Spleen (tissue), 11 donors: ENCODE results near the gene PITPNC1. TPM values are rescaled to one million over a fixed set of nuclear protein-coding genes. Genes with fewer than 3 reads are reported as not detected.
A peak's percentile ranks its signal among the peaks of the same experiment; 100 is the strongest.

Experiments used
- DNase-seq: peaks from one replicate; pipeline ENCODE4 v3.0.0-alpha.2; 2020
- H3K27ac ChIP-seq, 8 donors: fragments of 200-600 bp; sonication (generic) in 7 of 8; 1 replicate in 4 of 8; 2 replicates in 4 of 8; pipeline versions ENCODE4 v1.5.0 to v1.8.0; 2016 to 2021; ENCODE audit warnings: inconsistent platforms in 4 of 8, mild to moderate bottlenecking in 4 of 8, moderate library complexity in 1 of 8
- H3K27me3 ChIP-seq, 7 donors: fragments of 200-600 bp; sonication (generic) in 6 of 7; replicated peaks in 1 of 7; 1 replicate in 4 of 7; 2 replicates in 3 of 7; pipeline versions ENCODE4 v1.5.0 to v1.8.0; 2016 to 2021; ENCODE audit warnings: inconsistent platforms in 3 of 7, mild to moderate bottlenecking in 1 of 7
- H3K36me3 ChIP-seq, 6 donors: fragments of 200-600 bp; sonication (generic) in 5 of 6; 1 replicate in 4 of 6; 2 replicates in 2 of 6; pipeline versions ENCODE4 v1.5.0 to v1.8.0; 2016 to 2021; ENCODE audit warnings: inconsistent platforms in 2 of 6
- H3K4me1 ChIP-seq, 6 donors: fragments of 200-600 bp; sonication (generic) in 5 of 6; 1 replicate in 3 of 6; 2 replicates in 3 of 6; pipeline versions ENCODE4 v1.5.0 to v1.8.0; 2016 to 2021; ENCODE audit warnings: inconsistent platforms in 3 of 6
- H3K4me3 ChIP-seq, 8 donors: fragments of 200-600 bp; sonication (generic) in 7 of 8; 1 replicate in 4 of 8; 2 replicates in 4 of 8; pipeline versions ENCODE4 v1.5.0 to v1.8.0; 2016 to 2021; ENCODE audit warnings: inconsistent platforms in 4 of 8, mild to moderate bottlenecking in 4 of 8, moderate library complexity in 2 of 8
- H3K9me3 ChIP-seq, 8 donors: fragments of 200-600 bp; sonication (generic) in 7 of 8; 1 replicate in 4 of 8; 2 replicates in 4 of 8; pipeline versions ENCODE4 v1.5.0 to v1.8.0; 2016 to 2021; ENCODE audit warnings: inconsistent platforms in 4 of 8
- POLR2A ChIP-seq, 3 donors: fragments of 450-650 bp; IDR thresholded peaks; one replicate each; pipeline ENCODE4 v1.5.1; 2017; ENCODE audit warnings: antibody characterized with exemption in 3 of 3, mild to moderate bottlenecking in 1 of 3
- POLR2AphosphoS5 ChIP-seq, 3 donors: sonication (generic); formaldehyde crosslinking; IDR thresholded peaks; one replicate each; pipeline ENCODE4 v1.5.1; 2017; ENCODE audit warnings: antibody characterized with exemption in 3 of 3
- WGBS, 5 donors: extraction: QIAGEN DNeasy Blood & Tissue Kit in 3 of 5; methylation state at CpG; one replicate each; pipeline versions ENCODE4 v1.1.5 to v1.1.7; 2013 to 2018; 5-methylcytosine and 5-hydroxymethylcytosine counted together
- intact Hi-C: fragments of 100-400 bp; cut with DNase I; formaldehyde crosslinking; loops from one replicate; pipeline ENCODE4 v1.15.0; 2023; ENCODE audit warnings: low total_unique reads
- polyA plus RNA-seq, 3 donors: library from polyadenylated mRNA; stranded (reverse); fragments of 200-250 nt; gene quantifications; one replicate each; pipeline ENCODE4 v1.2.1, GENCODE V29; 2013
- total RNA-seq, 7 donors: library from RNA; depleted of rRNA in 3 of 7; stranded (reverse); fragments of >200 nt in 3 of 7; fragmentation: NEBNext Ultra II Directional in 4 of 7; extraction: Animal tissue kit (Norgen Biotek cat#: 25700) in 4 of 7; gene quantifications; one replicate each; pipeline versions ENCODE4 v1.1.0 to v1.2.1, GENCODE V29; 2016 to 2021
- TF ChIP-seq, protein P1 (sequence below), 11 experiments: fragments of 200-600 bp in 7 of 11; fragments of 450-650 bp in 4 of 11; sonication (generic) in 4 of 11; IDR thresholded peaks in 8 of 11; conservative IDR thresholded peaks in 3 of 11; 1 replicate in 7 of 11; 2 replicates in 4 of 11; pipeline versions ENCODE4 v1.4.0 to v1.8.0; 2016 to 2021; ENCODE audit warnings: antibody characterized with exemption in 11 of 11, inconsistent platforms in 4 of 11, mild to moderate bottlenecking in 1 of 11
- donor health status: healthy with polysubstance abuse.
- donor health status: DM: no; HTN: no; CAD: no; lungs with moderate emphysema.
- donor health status: DM: no; HTN: no; CAD: no.
- donor health status: Bipolar disorder and iron deficiency.
- donor health status: healthy.
- donor health status: DM: no; HTN: no; CAD: no.
- donor health status: DM: yes; HTN: yes; CAD: no.

Gene PITPNC1
- total and polyA plus RNA-seq, 10 donors: 5.8 to 33.8 (median 18.8) TPM

DNA sequence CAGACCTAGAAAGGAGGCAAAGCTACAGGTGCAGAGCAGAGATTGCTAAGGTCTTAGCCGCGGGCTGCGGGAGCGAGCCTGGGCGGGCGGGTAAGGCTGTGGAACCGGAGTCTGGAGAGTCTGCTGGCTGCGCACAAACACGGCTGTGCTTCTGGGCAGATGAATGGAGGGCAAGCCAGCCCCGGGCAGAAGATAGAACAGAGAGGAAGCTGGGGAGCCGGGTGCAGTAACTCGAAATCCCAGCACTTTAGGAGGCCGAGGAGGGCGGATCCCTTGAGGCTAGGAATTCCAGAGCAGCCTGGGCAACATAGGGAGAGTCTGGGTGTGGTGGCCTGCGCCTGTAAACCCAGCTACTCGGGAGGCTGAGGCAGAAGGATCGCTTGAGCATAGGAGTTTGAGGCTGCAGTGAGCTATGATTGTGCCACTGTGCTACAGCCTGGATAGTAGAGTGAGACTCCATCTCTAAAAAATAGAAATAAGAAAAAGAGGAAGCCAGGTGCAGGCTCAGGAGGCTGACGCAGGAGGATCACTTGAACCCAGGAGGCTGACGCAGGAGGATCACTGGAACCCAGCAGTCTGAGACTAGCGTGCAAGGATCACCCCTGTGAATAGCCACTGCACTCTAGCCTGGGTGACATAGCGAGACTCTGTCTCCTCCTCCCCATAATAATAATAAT, 56.3 kb downstream of the PITPNC1 start:
- Histone ChIP-seq H3K4me1 (peaks cover 0 to 75% (median 40%) of the 10 kb centered on the region in 6 donors), H3K27ac (peak overlapping the region in 7 of 8 donors; percentile 63 to 93 (median 82)), H3K36me3 (no peaks in the 10 kb centered on the region), H3K9me3 (no peaks in the 10 kb centered on the region), H3K27me3 (no peaks in the 10 kb centered on the region), H3K4me3 (no peak overlapping the region)
- 83 to 91% (median 85%) methylated on average over 21 of the region's 21 CpGs for WGBS, 5 donors
- DNase-seq: no peak
- no peak for TF ChIP-seq POLR2A (IDR thresholded peaks at IDR 0.05)
- TF ChIP-seq, protein P1, sequence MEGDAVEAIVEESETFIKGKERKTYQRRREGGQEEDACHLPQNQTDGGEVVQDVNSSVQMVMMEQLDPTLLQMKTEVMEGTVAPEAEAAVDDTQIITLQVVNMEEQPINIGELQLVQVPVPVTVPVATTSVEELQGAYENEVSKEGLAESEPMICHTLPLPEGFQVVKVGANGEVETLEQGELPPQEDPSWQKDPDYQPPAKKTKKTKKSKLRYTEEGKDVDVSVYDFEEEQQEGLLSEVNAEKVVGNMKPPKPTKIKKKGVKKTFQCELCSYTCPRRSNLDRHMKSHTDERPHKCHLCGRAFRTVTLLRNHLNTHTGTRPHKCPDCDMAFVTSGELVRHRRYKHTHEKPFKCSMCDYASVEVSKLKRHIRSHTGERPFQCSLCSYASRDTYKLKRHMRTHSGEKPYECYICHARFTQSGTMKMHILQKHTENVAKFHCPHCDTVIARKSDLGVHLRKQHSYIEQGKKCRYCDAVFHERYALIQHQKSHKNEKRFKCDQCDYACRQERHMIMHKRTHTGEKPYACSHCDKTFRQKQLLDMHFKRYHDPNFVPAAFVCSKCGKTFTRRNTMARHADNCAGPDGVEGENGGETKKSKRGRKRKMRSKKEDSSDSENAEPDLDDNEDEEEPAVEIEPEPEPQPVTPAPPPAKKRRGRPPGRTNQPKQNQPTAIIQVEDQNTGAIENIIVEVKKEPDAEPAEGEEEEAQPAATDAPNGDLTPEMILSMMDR (IDR thresholded peaks at IDR 0.05 in 8 of 11, conservative IDR thresholded peaks at IDR 0.05 in 3 of 11): no peak
- no peak for TF ChIP-seq POLR2AphosphoS5 (IDR thresholded peaks at IDR 0.05)
- intact Hi-C loops: no loop called here

DNA sequence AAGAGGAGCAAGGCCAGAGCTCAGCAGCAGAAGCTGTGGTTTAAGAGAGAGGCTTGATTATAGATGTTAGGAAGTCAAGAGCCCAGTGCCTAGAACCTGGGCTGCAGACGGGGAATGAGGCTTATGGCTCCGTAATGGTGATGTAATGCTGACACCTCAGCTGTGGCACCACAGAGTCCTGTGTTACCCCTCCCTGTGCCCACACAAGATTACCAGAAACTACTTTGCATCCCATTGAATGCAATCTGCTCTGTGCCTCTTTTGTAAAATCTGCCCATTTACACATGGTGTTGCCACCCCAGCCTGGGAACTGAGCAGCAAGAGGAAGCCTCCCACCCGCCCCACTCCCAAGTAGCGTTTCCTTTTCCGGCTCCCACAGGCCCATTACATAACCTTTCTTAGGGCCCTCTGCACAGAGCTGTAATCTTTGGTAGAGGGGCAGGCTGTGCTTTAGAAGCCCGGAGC, 57.0 kb downstream of the PITPNC1 start:
- H3K27ac ChIP-seq: peak overlapping the region in 7 of 8 donors; percentile 63 to 93 (median 82)
- H3K4me1 ChIP-seq: peaks cover 0 to 82% (median 43%) of the 10 kb centered on the region in 6 donors
- intact Hi-C loops: no loop called here
- H3K36me3 ChIP-seq: no peaks in the 10 kb centered on the region
- no peaks in the 10 kb centered on the region for H3K9me3 ChIP-seq
- TF ChIP-seq, protein P1 (IDR thresholded peaks at IDR 0.05 in 8 of 11, conservative IDR thresholded peaks at IDR 0.05 in 3 of 11): no peak
- TF ChIP-seq POLR2A (IDR thresholded peaks at IDR 0.05): peak in 1 of 3 donors; percentile 19
- TF ChIP-seq POLR2AphosphoS5 (IDR thresholded peaks at IDR 0.05): peak in 2 of 3 donors; percentile 58 to 62
- no peaks in the 10 kb centered on the region for H3K27me3 ChIP-seq
- 1 to 17% (median 14%) methylated on average over 4 to 6 of the region's 6 CpGs for WGBS, 5 donors
- H3K4me3 ChIP-seq: peak overlapping the region in 1 of 8 donors; percentile 13
- peak; percentile 80 for DNase-seq

GRCh38 chr17:67435122-67435521, 58.0 kb downstream of the PITPNC1 start:
- H3K9me3 ChIP-seq: no peaks in the 10 kb centered on the region
- intact Hi-C loops: no loop called here
- no peaks in the 10 kb centered on the region for H3K27me3 ChIP-seq
- WGBS, 5 donors: 38 to 68% (median 57%) methylated on average over 5 of the region's 5 CpGs
- no peak overlapping the region for H3K4me3 ChIP-seq
- peaks cover 0 to 89% (median 49%) of the 10 kb centered on the region in 6 donors for H3K4me1 ChIP-seq
- DNase-seq: no peak
- H3K27ac ChIP-seq: peak overlapping the region; percentile 40 to 93 (median 80)
- TF ChIP-seq POLR2AphosphoS5 (IDR thresholded peaks at IDR 0.05): peak in 1 of 3 donors; percentile 48
- no peak for TF ChIP-seq POLR2A (IDR thresholded peaks at IDR 0.05)
- no peaks in the 10 kb centered on the region for H3K36me3 ChIP-seq

DNA sequence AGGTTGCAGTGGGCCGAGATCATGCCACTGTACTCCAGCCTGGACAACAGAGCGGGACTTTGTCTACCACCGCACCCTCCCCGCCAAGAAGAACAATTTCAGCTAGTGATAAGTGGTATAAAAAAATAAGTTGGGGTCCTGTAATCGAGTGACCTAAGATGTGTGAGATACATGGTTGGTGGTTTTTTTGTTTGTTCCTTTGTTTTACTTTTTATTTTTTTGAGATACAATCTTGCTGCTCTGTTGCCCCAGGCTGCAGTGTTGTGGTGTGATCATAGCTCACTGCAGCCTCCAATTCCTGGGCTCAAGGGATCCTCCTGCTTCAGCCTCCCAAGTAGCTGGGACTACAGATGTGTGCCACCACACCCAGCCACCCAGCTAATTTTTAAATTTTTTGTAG, 58.7 kb downstream of the PITPNC1 start:
- 89 to 93% (median 92%) methylated on average over 5 of the region's 5 CpGs for WGBS, 5 donors
- no peaks in the 10 kb centered on the region for H3K36me3 ChIP-seq
- H3K27me3 ChIP-seq: no peaks in the 10 kb centered on the region
- H3K27ac ChIP-seq: peak overlapping the region; percentile 60 to 93 (median 80)
- DNase-seq: no peak
- no peak overlapping the region for H3K4me3 ChIP-seq
- intact Hi-C loops: no loop called here
- H3K9me3 ChIP-seq: no peaks in the 10 kb centered on the region
- TF ChIP-seq POLR2A (IDR thresholded peaks at IDR 0.05): no peak
- H3K4me1 ChIP-seq: peaks cover 0 to 95% (median 56%) of the 10 kb centered on the region in 6 donors

DNA sequence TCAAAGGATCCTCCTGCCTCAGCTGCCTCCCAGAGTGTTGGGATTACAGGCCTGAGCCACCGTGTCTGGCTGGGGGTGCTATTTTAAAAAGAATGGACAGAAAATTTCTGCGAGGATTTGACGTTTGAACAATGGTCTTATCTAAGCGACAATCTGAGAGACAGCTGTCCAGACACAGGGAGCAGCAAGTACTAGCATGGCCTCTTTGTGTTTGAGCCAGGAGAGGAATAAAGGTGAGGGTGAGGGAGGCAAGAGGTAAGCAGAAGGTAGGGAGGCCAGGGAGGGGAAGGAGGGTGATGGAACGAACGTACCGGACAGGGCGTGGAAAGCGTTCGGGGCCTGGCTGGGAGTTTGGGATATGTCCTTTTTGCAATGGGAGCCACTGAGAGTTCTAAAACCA, 59.2 kb downstream of the PITPNC1 start:
- H3K9me3 ChIP-seq: no peaks in the 10 kb centered on the region
- peaks cover 0 to 98% (median 59%) of the 10 kb centered on the region in 6 donors for H3K4me1 ChIP-seq
- DNase-seq: no peak
- intact Hi-C loops: no loop called here
- WGBS, 5 donors: 88 to 91% (median 90%) methylated on average over 10 of the region's 10 CpGs
- H3K36me3 ChIP-seq: no peaks in the 10 kb centered on the region
- H3K4me3 ChIP-seq: no peak overlapping the region
- TF ChIP-seq POLR2A (IDR thresholded peaks at IDR 0.05) (no peak), POLR2AphosphoS5 (IDR thresholded peaks at IDR 0.05) (no peak)
- TF ChIP-seq, protein P1 (IDR thresholded peaks at IDR 0.05 in 8 of 11, conservative IDR thresholded peaks at IDR 0.05 in 3 of 11): no peak
- H3K27ac ChIP-seq: peak overlapping the region in 7 of 8 donors; percentile 60 to 93 (median 82)
- H3K27me3 ChIP-seq: no peaks in the 10 kb centered on the region
